Neural cell (in vitro differentiated cells): Measurements from ENCODE around the gene KSR2. TPM values are rescaled to one million over a fixed set of nuclear protein-coding genes. Genes with fewer than 3 reads are reported as not detected.

ENCODE experiments used
- H2AFZ ChIP-seq: fragments of 200-600, 300-800 bp; sonication (generic), shearing (Covaris generic); 2 replicates; pipeline ENCODE4 v1.6.0; 2014; ENCODE audit warnings: low read depth, mild to moderate bottlenecking, antibody characterized with exemption, low read length, moderate library complexity
- H3F3A ChIP-seq: fragments of 200-600 bp; shearing (Covaris generic); 2 replicates; pipeline ENCODE4 v1.6.1; 2016; ENCODE audit warnings: mild to moderate bottlenecking, moderate library complexity, mixed read lengths, antibody characterized with exemption, low read length; ENCODE audit not compliant: insufficient read depth, poor library complexity, severe bottlenecking
- H3K27ac ChIP-seq: fragments of 200-600, 300-800 bp; sonication (generic), shearing (Covaris generic); 2 replicates; pipeline ENCODE4 v1.5.1; 2014; ENCODE audit warnings: mild to moderate bottlenecking, low read length, moderate library complexity
- H3K27me3 ChIP-seq: fragments of 300-800, 200-600 bp; sonication (generic), shearing (Covaris generic); 2 replicates; pipeline ENCODE4 v1.6.0; 2014; ENCODE audit warnings: mild to moderate bottlenecking, low read depth, low read length, moderate library complexity; ENCODE audit not compliant: insufficient read depth
- H3K36me3 ChIP-seq: fragments of 300-800, 200-600 bp; sonication (generic), shearing (Covaris generic); 2 replicates; pipeline ENCODE4 v1.5.1; 2014; ENCODE audit warnings: mild to moderate bottlenecking, antibody characterized with exemption, low read length, moderate library complexity; ENCODE audit not compliant: insufficient read depth
- H3K4me2 ChIP-seq: fragments of 300-800, 200-600 bp; sonication (generic), shearing (Covaris generic); 2 replicates; pipeline ENCODE4 v1.6.0; 2014; ENCODE audit warnings: mild to moderate bottlenecking, low read length
- H3K4me3 ChIP-seq: fragments of 300-800, 200-600 bp; sonication (generic), shearing (Covaris generic); 2 replicates; pipeline ENCODE4 v1.5.1; 2014; ENCODE audit warnings: mild to moderate bottlenecking, low read length, moderate library complexity
- H3K79me2 ChIP-seq: fragments of 200-600 bp; shearing (Covaris generic); replicated peaks from 2 replicates; pipeline ENCODE4 v1.6.0; 2014; ENCODE audit warnings: mild to moderate bottlenecking, low read length, moderate library complexity; ENCODE audit not compliant: insufficient read depth
- H3K9ac ChIP-seq: fragments of 300-800, 200-600 bp; sonication (generic), shearing (Covaris generic); 2 replicates; pipeline ENCODE4 v1.6.1; 2016; ENCODE audit warnings: mild to moderate bottlenecking, low read length, mixed read lengths
- H3K9me2 ChIP-seq: fragments of 200-600 bp; shearing (Covaris generic); 2 replicates; pipeline ENCODE4 v1.6.1; 2016; ENCODE audit warnings: mild to moderate bottlenecking, low read length, mixed read lengths; ENCODE audit not compliant: insufficient read depth
- H3K9me3 ChIP-seq: fragments of 200-600, 300-800 bp; sonication (generic), shearing (Covaris generic); 2 replicates; pipeline ENCODE4 v1.6.1; 2016; ENCODE audit warnings: mild to moderate bottlenecking, mixed run types, low read length, moderate library complexity, mixed read lengths
- H4K20me1 ChIP-seq: fragments of 200-600 bp; shearing (Covaris generic); 2 replicates; pipeline ENCODE4 v1.6.1; 2016; ENCODE audit warnings: mild to moderate bottlenecking, mixed run types; ENCODE audit not compliant: insufficient read depth
- EP300 ChIP-seq: fragments of 450-650 bp; conservative IDR thresholded peaks from 2 replicates; pipeline ENCODE4 v1.6.1; 2014; ENCODE audit warnings: antibody characterized with exemption, mild to moderate bottlenecking, moderate library complexity; ENCODE audit not compliant: poor library complexity, severe bottlenecking
- EZH2 ChIP-seq: fragments of 200-600, 300-800 bp; shearing (Covaris generic), sonication (generic); IDR thresholded peaks from 2 replicates; pipeline ENCODE4 v1.6.1; 2014; ENCODE audit warnings: antibody characterized with exemption, low read length, borderline replicate concordance, mild to moderate bottlenecking; ENCODE audit not compliant: insufficient read depth, poor library complexity, severe bottlenecking
- MXI1 ChIP-seq: fragments of 450-650 bp; conservative IDR thresholded peaks from 2 replicates; pipeline ENCODE4 v1.6.1; 2014; ENCODE audit warnings: antibody characterized with exemption, mild to moderate bottlenecking; ENCODE audit not compliant: poor library complexity, severe bottlenecking
- POLR2AphosphoS5 ChIP-seq: IDR thresholded peaks from 2 replicates; pipeline ENCODE4 v1.6.1; 2012
- RAD21 ChIP-seq: fragments of 450-650 bp; conservative IDR thresholded peaks from 2 replicates; pipeline ENCODE4 v1.6.1; 2014; ENCODE audit warnings: antibody characterized with exemption, mild to moderate bottlenecking, moderate library complexity
- SMC3 ChIP-seq: fragments of 450-650 bp; conservative IDR thresholded peaks from 2 replicates; pipeline ENCODE4 v1.6.1; 2014; ENCODE audit warnings: antibody characterized with exemption, mild to moderate bottlenecking, moderate library complexity; ENCODE audit not compliant: poor library complexity
- TAF1 ChIP-seq: IDR thresholded peaks from 2 replicates; pipeline ENCODE4 v1.6.1; 2012; ENCODE audit warnings: low read depth
- polyA plus RNA-seq: library from polyadenylated mRNA; depleted of rRNA; stranded (reverse); fragments of >200 nt; gene quantifications from 2 replicates; pipeline ENCODE4 v1.2.3, GENCODE V29; 2014
- TF ChIP-seq, protein P1 (sequence below): IDR thresholded peaks from 2 replicates; pipeline ENCODE4 v1.6.1; 2012; ENCODE audit warnings: borderline replicate concordance
- TF ChIP-seq, protein P2 (sequence below): fragments of 450-650 bp; IDR thresholded peaks from 2 replicates; pipeline ENCODE4 v1.5.1; 2014; ENCODE audit warnings: antibody characterized with exemption, mild to moderate bottlenecking, moderate library complexity; ENCODE audit not compliant: poor library complexity, severe bottlenecking

The KSR2 gene
- polyA plus RNA-seq, 1 donor from 2014 or later = 3.0 TPM

DNA sequence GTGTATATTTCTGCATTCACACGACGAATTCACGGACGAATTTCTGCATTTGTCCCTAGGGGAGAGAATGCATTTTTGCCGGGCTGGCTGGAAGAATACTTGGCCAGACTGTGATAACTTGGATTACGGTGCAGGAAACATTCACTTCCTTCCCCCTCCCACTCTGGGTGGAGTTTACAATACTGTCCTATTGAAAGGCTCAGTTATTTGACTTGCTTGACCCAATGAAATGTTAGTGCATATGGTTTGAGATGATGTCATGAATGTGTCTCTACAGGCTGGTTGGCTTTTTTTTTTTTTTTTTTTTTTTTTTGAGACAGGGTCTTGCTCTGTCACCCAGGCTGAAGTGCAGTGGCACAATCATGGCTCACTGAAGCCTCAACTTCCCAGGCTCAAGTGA, 516.7 kb downstream of the KSR2 start:
- H3K9me3 ChIP-seq = no peaks in the 10 kb centered on the region
- H3K27ac ChIP-seq = no peak overlapping the region
- no peaks in the 10 kb centered on the region for H3K79me2 ChIP-seq
- H3K27me3 ChIP-seq = no peaks in the 10 kb centered on the region
- H3K4me3 ChIP-seq = no peak overlapping the region
- H2AFZ ChIP-seq = no peak overlapping the region
- no peak for TF ChIP-seq TAF1
- TF ChIP-seq MXI1 = no peak
- no peak for TF ChIP-seq POLR2AphosphoS5
- no peak for TF ChIP-seq RAD21
- TF ChIP-seq, protein P1, sequence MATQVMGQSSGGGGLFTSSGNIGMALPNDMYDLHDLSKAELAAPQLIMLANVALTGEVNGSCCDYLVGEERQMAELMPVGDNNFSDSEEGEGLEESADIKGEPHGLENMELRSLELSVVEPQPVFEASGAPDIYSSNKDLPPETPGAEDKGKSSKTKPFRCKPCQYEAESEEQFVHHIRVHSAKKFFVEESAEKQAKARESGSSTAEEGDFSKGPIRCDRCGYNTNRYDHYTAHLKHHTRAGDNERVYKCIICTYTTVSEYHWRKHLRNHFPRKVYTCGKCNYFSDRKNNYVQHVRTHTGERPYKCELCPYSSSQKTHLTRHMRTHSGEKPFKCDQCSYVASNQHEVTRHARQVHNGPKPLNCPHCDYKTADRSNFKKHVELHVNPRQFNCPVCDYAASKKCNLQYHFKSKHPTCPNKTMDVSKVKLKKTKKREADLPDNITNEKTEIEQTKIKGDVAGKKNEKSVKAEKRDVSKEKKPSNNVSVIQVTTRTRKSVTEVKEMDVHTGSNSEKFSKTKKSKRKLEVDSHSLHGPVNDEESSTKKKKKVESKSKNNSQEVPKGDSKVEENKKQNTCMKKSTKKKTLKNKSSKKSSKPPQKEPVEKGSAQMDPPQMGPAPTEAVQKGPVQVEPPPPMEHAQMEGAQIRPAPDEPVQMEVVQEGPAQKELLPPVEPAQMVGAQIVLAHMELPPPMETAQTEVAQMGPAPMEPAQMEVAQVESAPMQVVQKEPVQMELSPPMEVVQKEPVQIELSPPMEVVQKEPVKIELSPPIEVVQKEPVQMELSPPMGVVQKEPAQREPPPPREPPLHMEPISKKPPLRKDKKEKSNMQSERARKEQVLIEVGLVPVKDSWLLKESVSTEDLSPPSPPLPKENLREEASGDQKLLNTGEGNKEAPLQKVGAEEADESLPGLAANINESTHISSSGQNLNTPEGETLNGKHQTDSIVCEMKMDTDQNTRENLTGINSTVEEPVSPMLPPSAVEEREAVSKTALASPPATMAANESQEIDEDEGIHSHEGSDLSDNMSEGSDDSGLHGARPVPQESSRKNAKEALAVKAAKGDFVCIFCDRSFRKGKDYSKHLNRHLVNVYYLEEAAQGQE = no peak
- no peak for TF ChIP-seq EP300
- no peak for TF ChIP-seq EZH2
- no peak for TF ChIP-seq SMC3
- TF ChIP-seq, protein P2, sequence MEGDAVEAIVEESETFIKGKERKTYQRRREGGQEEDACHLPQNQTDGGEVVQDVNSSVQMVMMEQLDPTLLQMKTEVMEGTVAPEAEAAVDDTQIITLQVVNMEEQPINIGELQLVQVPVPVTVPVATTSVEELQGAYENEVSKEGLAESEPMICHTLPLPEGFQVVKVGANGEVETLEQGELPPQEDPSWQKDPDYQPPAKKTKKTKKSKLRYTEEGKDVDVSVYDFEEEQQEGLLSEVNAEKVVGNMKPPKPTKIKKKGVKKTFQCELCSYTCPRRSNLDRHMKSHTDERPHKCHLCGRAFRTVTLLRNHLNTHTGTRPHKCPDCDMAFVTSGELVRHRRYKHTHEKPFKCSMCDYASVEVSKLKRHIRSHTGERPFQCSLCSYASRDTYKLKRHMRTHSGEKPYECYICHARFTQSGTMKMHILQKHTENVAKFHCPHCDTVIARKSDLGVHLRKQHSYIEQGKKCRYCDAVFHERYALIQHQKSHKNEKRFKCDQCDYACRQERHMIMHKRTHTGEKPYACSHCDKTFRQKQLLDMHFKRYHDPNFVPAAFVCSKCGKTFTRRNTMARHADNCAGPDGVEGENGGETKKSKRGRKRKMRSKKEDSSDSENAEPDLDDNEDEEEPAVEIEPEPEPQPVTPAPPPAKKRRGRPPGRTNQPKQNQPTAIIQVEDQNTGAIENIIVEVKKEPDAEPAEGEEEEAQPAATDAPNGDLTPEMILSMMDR = no peak
- no peak overlapping the region for H3K4me2 ChIP-seq
- no peaks in the 10 kb centered on the region for H3K9me2 ChIP-seq
- H3F3A ChIP-seq = no peaks in the 10 kb centered on the region
- no peaks in the 10 kb centered on the region for H3K36me3 ChIP-seq
- no peaks in the 10 kb centered on the region for H4K20me1 ChIP-seq
- no peak overlapping the region for H3K9ac ChIP-seq

DNA sequence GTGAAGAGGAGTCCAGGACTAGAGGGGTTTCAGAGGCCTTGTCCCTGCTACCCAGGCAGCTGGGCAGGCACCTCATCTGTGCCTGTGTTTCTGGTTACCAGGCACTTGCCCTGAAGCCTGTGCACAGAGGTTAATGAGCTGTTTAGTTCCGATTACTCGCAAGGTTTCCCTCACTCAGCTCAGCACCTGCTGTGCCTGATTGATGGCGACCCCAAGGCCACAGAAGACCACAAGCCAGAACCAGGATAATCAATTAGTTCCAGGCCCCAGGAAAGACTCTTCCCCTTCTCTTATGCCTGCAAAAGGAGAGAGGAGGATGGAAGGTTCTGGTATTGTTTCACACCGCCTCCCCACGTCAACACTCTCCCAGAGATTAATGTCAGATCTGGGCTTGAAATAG, 518.6 kb downstream of the KSR2 start:
- H3K27ac ChIP-seq = no peak overlapping the region
- no peak overlapping the region for H3K4me2 ChIP-seq
- TF ChIP-seq MXI1 (no peak), EZH2 (no peak)

More for the DNA sequence above, 518.6 kb downstream of the KSR2 start:
- Histone ChIP-seq H3F3A (no peaks in the 10 kb centered on the region), H3K9me3 (no peaks in the 10 kb centered on the region), H2AFZ (no peak overlapping the region), H3K27me3 (no peaks in the 10 kb centered on the region), H3K36me3 (no peaks in the 10 kb centered on the region), H4K20me1 (no peaks in the 10 kb centered on the region), H3K9me2 (no peaks in the 10 kb centered on the region), H3K9ac (no peak overlapping the region), H3K4me3 (no peak overlapping the region), H3K79me2 (no peaks in the 10 kb centered on the region)
